Measurements from ENCODE around the gene SERPINA10.
"Not testable (repeated sequence)": the region's sequence is repeated elsewhere in the genome, so short reads cannot be mapped to it uniquely, and the experiment has no call there.

SERPINA10 gene

DNA sequence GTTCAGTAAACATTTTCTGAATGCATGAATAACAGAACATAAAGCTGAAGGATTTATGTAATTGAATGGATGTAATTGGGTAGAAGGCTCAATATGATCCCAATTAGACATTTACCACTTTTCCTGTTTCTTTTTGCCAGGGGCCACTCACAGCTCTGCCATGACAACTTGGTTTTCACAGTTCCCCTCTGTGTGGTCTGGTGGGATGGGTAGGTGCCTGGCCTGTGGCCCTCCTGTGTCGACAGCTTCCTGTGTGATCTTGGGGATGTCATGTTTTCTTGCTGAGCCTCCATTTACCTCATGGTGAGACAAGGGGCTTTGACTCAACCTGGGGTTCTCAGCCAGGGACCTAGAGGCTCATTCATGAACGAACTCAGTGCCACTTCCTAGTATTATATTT lies 12.6 kb upstream of the SERPINA10 start:
- H3K4me1 Mint-ChIP-seq: no peaks in the 10 kb centered on the region
- TF ChIP-seq, protein P1, sequence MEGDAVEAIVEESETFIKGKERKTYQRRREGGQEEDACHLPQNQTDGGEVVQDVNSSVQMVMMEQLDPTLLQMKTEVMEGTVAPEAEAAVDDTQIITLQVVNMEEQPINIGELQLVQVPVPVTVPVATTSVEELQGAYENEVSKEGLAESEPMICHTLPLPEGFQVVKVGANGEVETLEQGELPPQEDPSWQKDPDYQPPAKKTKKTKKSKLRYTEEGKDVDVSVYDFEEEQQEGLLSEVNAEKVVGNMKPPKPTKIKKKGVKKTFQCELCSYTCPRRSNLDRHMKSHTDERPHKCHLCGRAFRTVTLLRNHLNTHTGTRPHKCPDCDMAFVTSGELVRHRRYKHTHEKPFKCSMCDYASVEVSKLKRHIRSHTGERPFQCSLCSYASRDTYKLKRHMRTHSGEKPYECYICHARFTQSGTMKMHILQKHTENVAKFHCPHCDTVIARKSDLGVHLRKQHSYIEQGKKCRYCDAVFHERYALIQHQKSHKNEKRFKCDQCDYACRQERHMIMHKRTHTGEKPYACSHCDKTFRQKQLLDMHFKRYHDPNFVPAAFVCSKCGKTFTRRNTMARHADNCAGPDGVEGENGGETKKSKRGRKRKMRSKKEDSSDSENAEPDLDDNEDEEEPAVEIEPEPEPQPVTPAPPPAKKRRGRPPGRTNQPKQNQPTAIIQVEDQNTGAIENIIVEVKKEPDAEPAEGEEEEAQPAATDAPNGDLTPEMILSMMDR (IDR thresholded peaks at IDR 0.05): no peak
- H3K36me3 Mint-ChIP-seq (ENCODE audit: low read depth): no peaks in the 10 kb centered on the region
- H3K27ac Mint-ChIP-seq: no peak overlapping the region
- H3K4me3 Mint-ChIP-seq: no peak overlapping the region
- H3K9me3 Mint-ChIP-seq: peaks cover 33% of the 10 kb centered on the region
- no peak for DNase-seq
- H3K27me3 Mint-ChIP-seq (ENCODE audit: low read depth, poor library complexity): peaks cover 23% of the 10 kb centered on the region

DNA sequence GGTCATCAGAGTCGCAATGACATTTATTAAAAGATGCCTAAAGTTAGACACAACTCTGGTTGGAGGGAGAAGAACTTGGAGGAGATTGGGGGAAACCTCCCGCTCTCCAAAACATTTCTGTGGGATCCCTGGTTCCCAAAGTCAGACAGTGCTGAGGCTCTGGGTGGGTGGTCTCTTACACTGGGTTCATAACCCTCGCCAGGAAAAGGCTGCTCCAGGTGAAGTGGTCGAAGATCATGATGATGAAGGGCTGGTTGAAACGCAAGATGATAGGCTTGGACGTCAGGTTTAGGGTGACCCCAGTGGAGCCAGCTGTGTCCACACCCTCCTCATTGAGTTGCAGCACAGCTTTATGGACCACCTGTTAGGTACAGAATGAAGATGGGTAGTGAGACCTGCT lies 11.2 kb upstream of the SERPINA10 start:
- Mint-ChIP-seq H3K36me3 (ENCODE audit: low read depth) (no peaks in the 10 kb centered on the region), H3K27me3 (ENCODE audit: low read depth, poor library complexity) (peaks cover 23% of the 10 kb centered on the region), H3K4me1 (no peaks in the 10 kb centered on the region), H3K9me3 (peaks cover 32% of the 10 kb centered on the region), H3K4me3 (no peak overlapping the region), H3K27ac (no peak overlapping the region)
- DNase-seq: no peak
- TF ChIP-seq, protein P1 (IDR thresholded peaks at IDR 0.05): no peak

DNA sequence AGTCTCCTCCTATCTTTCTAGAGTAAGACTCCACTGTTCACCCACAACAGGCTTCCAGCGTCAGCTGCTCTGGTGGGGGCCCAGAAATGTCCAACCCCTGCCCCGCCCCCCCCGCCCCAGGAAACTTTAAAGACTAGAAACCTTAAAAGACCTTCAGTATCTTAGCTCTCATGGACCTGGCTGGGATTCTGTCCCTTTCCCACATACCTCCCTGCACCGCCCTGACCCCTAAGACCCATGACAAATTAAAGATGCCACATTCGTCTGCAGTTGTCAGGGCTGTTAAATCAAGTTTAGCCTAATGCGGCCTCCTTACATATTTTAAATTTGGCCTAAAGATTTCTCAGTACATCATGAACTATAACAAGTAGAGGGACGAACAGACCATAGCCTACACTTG lies 10.0 kb upstream of the SERPINA10 start:
- H3K27me3 Mint-ChIP-seq (ENCODE audit: low read depth, poor library complexity): peaks cover 22% of the 10 kb centered on the region
- no peaks in the 10 kb centered on the region for H3K36me3 Mint-ChIP-seq (ENCODE audit: low read depth)
- H3K9me3 Mint-ChIP-seq: peaks cover 20% of the 10 kb centered on the region
- no peaks in the 10 kb centered on the region for H3K4me1 Mint-ChIP-seq
- H3K27ac Mint-ChIP-seq: no peak overlapping the region
- no peak overlapping the region for H3K4me3 Mint-ChIP-seq
- TF ChIP-seq, protein P1 (IDR thresholded peaks at IDR 0.05): no peak
- no peak for DNase-seq

DNA sequence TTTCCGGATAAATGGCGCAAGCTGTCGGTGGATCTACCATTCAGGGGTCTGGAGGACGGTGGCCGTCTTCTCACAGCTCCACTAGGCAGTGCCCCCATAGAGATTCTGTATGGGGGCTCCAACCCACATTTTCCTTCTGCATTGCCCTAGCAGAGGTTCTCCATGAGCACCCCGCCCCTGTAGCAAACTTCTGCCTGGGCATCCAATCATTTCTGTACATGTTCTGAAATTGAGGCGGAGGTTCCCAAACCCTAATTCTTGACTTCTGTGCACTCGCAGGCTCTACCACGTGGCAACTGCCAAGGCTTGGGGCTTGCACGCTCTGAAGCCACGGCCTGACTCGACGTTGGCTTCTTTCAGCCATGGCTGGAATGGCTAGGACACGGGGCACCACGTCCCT lies 5.1 kb upstream of the SERPINA10 start:
- TF ChIP-seq, protein P1 (IDR thresholded peaks at IDR 0.05): no peak
- no peaks in the 10 kb centered on the region for H3K27me3 Mint-ChIP-seq (ENCODE audit: low read depth, poor library complexity)
- H3K9me3 Mint-ChIP-seq: peaks cover 7% of the 10 kb centered on the region
- no peak overlapping the region for H3K27ac Mint-ChIP-seq
- no peaks in the 10 kb centered on the region for H3K4me1 Mint-ChIP-seq
- DNase-seq: no peak
- H3K4me3 Mint-ChIP-seq: no peak overlapping the region
- no peaks in the 10 kb centered on the region for H3K36me3 Mint-ChIP-seq (ENCODE audit: low read depth)

DNA sequence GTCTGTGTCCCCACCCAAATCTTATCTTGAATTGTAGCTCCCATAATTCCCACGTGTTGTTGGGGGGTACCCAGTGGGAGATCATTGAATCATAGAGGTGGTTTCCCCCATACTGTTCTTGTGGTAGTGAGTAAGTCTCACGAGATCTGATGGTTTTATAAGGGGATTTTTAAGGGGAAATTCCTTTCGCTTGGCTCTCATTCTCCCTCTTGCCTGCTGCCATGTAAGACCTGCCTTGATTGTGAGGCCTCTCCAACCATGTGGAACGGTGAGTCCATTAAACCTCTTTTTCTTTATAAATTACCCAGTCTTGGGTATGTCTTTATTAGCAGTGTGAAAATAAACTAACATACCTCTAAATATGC lies 3.1 kb upstream of the SERPINA10 start:
- H3K4me1 Mint-ChIP-seq, H3K4me3 Mint-ChIP-seq: not testable (repeated sequence)

DNA sequence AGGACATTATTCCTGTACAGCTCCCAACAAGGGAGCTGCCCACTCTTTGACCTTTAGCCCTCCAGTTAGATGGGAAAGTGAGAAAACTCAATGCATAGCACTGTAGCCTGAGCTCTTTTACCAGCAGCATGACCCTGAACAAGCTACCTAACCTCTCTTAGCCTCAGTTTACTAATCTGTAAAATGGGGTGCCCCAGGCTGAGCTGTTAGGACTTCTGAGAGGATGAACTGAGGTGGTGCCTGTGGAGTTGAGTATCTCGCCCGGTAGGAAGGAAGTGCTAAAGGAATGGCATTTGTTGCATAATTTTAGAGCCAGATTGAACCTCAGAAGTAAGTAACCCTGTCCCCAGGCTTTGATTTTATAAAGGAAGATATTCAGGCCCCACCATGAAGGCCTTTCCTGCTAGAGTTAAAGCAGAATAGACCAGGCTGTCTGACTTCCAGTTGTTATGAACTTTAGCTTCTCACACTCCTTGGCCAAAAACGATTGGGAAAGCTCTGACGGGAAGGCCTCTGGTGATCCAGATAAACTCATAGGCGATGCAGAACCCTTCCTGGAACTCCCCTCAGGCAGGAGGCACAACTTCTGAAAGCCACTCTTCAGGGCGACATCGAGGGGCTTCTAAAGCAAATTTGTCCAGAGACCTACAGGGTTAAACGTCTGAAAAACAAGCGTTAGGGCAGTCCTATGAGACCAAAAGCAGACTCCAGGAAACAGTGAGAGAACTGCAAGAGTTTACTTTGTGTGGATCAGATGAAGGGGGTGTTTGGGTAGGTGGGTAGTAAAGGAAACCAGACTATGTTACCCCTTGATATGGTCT lies 2.5 kb upstream of the SERPINA10 start:
- Mint-ChIP-seq H3K9me3 (no peaks in the 10 kb centered on the region), H3K27me3 (ENCODE audit: low read depth, poor library complexity) (no peaks in the 10 kb centered on the region), H3K27ac (no peak overlapping the region), H3K4me1 (no peaks in the 10 kb centered on the region), H3K4me3 (no peak overlapping the region), H3K36me3 (ENCODE audit: low read depth) (no peaks in the 10 kb centered on the region)
- no peak for DNase-seq
- TF ChIP-seq, protein P1 (IDR thresholded peaks at IDR 0.05): no peak

More for the DNA sequence above, 3.1 kb upstream of the SERPINA10 start:
- not testable (repeated sequence) for H3K27me3 Mint-ChIP-seq (ENCODE audit: low read depth, poor library complexity); DNase-seq; H3K27ac Mint-ChIP-seq; H3K36me3 Mint-ChIP-seq (ENCODE audit: low read depth); H3K9me3 Mint-ChIP-seq
